Measurements from ENCODE around the gene SIGLEC14. TPM values are rescaled to one million over a fixed set of nuclear protein-coding genes. Genes with fewer than 3 reads are reported as not detected.

The SIGLEC14 gene
- polyA plus RNA-seq, 2 of the 4 experiments (the other 2 are of a cell fraction): 0.03 TPM; not detected in 1

- DNase-seq (ENCODE audit: low read depth in 1 of 2, low spot score in 1 of 2) (no peak), FAIRE-seq (no peak), ATAC-seq (no peak)
- CTCF ChIA-PET: interaction anchor here (0.9 to 2.7 kb wide), 2 partner anchors 11 to 20 kb away, joined by 3 to 20 read pairs; no protein-coding TSS in a partner anchor
- Histone ChIP-seq H3K9me3 (peaks cover 12% of the 10 kb centered on the region; the same call in 2 of the 3 replicates), H3K4me1 (no peaks in the 10 kb centered on the region), H3K27ac (no peak overlapping the region), H3K4me3 (no peak overlapping the region), H3K4me2 (no peak overlapping the region)
- TF ChIP-seq ATOH8 (CRISPR knock-in tag; IDR thresholded peaks at IDR 0.05; ENCODE audit: low read depth): no peak
- no peak for TF ChIP-seq CBX2 (IDR thresholded peaks at IDR 0.05; ENCODE audit: borderline replicate concordance, low read depth)
- no peak for TF ChIP-seq CTCF (IDR thresholded peaks at IDR 0.05)
- no peak for TF ChIP-seq PHF8 (IDR thresholded peaks at IDR 0.05; ENCODE audit: borderline replicate concordance, low read depth)
- TF ChIP-seq JUN (IDR thresholded peaks at IDR 0.05): no peak
- TF ChIP-seq RAD21 (conservative IDR thresholded peaks at IDR 0.05 in 1 of 2, IDR thresholded peaks at IDR 0.05 in 1 of 2): no peak
- no peak for TF ChIP-seq RARB (CRISPR knock-in tag; IDR thresholded peaks at IDR 0.05)
- TF ChIP-seq USF2 (IDR thresholded peaks at IDR 0.05): no peak
- TF ChIP-seq NR3C1 (IDR thresholded peaks at IDR 0.05): no peak
- TF ChIP-seq TP53 (CRISPR knock-in tag; IDR thresholded peaks at IDR 0.05): no peak
- TF ChIP-seq REST (IDR thresholded peaks at IDR 0.05): no peak
- no peak for TF ChIP-seq RNF2 (IDR thresholded peaks at IDR 0.05; ENCODE audit: borderline replicate concordance, low read depth)
- TF ChIP-seq BCL3 (IDR thresholded peaks at IDR 0.05): no peak
- no peak for TF ChIP-seq MAZ (IDR thresholded peaks at IDR 0.05; ENCODE audit: borderline replicate concordance, low read depth, low read length)
- TF ChIP-seq ZNF302 (CRISPR knock-in tag; IDR thresholded peaks at IDR 0.05): no peak
- no peak for TF ChIP-seq CBX8 (IDR thresholded peaks at IDR 0.05)
- WGBS (ENCODE audit: missing lambda C conversion rate): 60% methylated on average over 3 of the region's 3 CpGs
- POLR2A ChIA-PET: no interaction called here
Observed at GRCh38 chr19:51668216-51668615, 21.6 kb upstream of the SIGLEC14 start.

GRCh38 chr19:51664997-51665396 lies 18.4 kb upstream of the SIGLEC14 start:
- FAIRE-seq (no peak), ATAC-seq (no peak), DNase-seq (ENCODE audit: low read depth in 1 of 2, low spot score in 1 of 2) (no peak)
- H3K9me3 ChIP-seq: peaks cover 12% of the 10 kb centered on the region; the same call in 2 of the 3 replicates
- CTCF ChIA-PET: no interaction called here
- no peaks in the 10 kb centered on the region for H3K4me1 ChIP-seq
- POLR2A ChIA-PET: no interaction called here
- WGBS (ENCODE audit: missing lambda C conversion rate): 8% methylated on average over 3 of the region's 3 CpGs
- TF ChIP-seq KDM1A (IDR thresholded peaks at IDR 0.05; ENCODE audit: low read depth) (no peak), RAD21 (conservative IDR thresholded peaks at IDR 0.05 in 1 of 2, IDR thresholded peaks at IDR 0.05 in 1 of 2) (0 out of 5 replicates have a peak, but pooled peaks of 1 of the 2 experiments have one; percentile 11), ESRRA (IDR thresholded peaks at IDR 0.05; ENCODE audit: borderline replicate concordance, low read length) (no peak), CHD4 (IDR thresholded peaks at IDR 0.05; ENCODE audit: borderline replicate concordance) (no peak), EHF (CRISPR knock-in tag; IDR thresholded peaks at IDR 0.05) (no peak)
- no peak overlapping the region for H3K4me2 ChIP-seq
- H3K4me3 ChIP-seq: no peak overlapping the region
- no peak overlapping the region for H3K27ac ChIP-seq
